T-cell (primary cell): ENCODE measurements around the gene ALG2. TPM values are rescaled to one million over a fixed set of nuclear protein-coding genes. Genes with fewer than 3 reads are reported as not detected.

Experiments used
- ATAC-seq, 4 experiments: fragments of 200-7000 bp in 3 of 4; fragments of 150-1000 bp in 1 of 4; cut with Tn5 transposase; replicated peaks in 1 of 4; 1 replicate in 3 of 4; 2 replicates in 1 of 4; pipeline ENCODE4 v1.10.0; 2021; ENCODE audit warnings: moderate library complexity in 3 of 4, mild to moderate bottlenecking in 2 of 4, moderate number of reproducible peaks in 1 of 4
- CTCF ChIA-PET, 2 donors: fragments of 300-600 bp; sonication (Branson Sonifier 250); formaldehyde crosslinking; loops; one replicate each; lab custom pipeline; 2022; ENCODE audit warnings: antibody characterized with exemption in 2 of 2; lab: Charles Lee
- POLR2A ChIA-PET, 2 donors: fragments of 300-600 bp; sonication (Branson Sonifier 250); formaldehyde crosslinking; loops; one replicate each; lab custom pipeline; 2022; ENCODE audit warnings: antibody characterized with exemption in 2 of 2; lab: Charles Lee
- DNase-seq, 35 experiments: peaks; one replicate each; pipeline versions ENCODE4 v3.0.0 to v3.0.0-alpha.2; 2013 to 2023
- H3K27ac ChIP-seq: one replicate; pipeline ENCODE4 v1.5.1; 2013; ENCODE audit warnings: low read length
- H3K27me3 ChIP-seq, 2 experiments: replicated peaks in 1 of 2; 1 replicate in 1 of 2; 2 replicates in 1 of 2; pipeline versions ENCODE4 v1.6.1 to v1.7.0; 2013; ENCODE audit warnings: low read length in 1 of 2, mixed read lengths in 1 of 2; ENCODE audit not compliant: control insufficient read depth in 2 of 2, insufficient read depth in 2 of 2; ENCODE audit errors: extremely low read depth in 1 of 2
- H3K36me3 ChIP-seq, 2 donors: 1 replicate in 1 of 2; 2 replicates in 1 of 2; pipeline versions ENCODE4 v1.6.1 to v1.7.0; 2013; ENCODE audit warnings: low read length in 1 of 2; ENCODE audit not compliant: control insufficient read depth in 2 of 2, insufficient read depth in 1 of 2; ENCODE audit errors: extremely low read depth in 1 of 2
- H3K4me1 ChIP-seq, 2 experiments: 1 replicate in 1 of 2; 2 replicates in 1 of 2; pipeline versions ENCODE4 v1.6.1 to v1.7.0; 2013; ENCODE audit warnings: low read length in 2 of 2, mixed read lengths in 1 of 2; ENCODE audit not compliant: insufficient read depth in 2 of 2, control insufficient read depth in 1 of 2; ENCODE audit errors: extremely low read depth in 1 of 2
- H3K4me3 ChIP-seq, 2 donors: 1 replicate in 1 of 2; 2 replicates in 1 of 2; pipeline versions ENCODE4 v1.5.1 to v1.7.0; 2013; ENCODE audit warnings: mild to moderate bottlenecking in 2 of 2, low read length in 1 of 2, moderate library complexity in 1 of 2; ENCODE audit not compliant: control insufficient read depth in 1 of 2; ENCODE audit errors: extremely low read depth in 1 of 2
- H3K9me3 ChIP-seq: 2 replicates; pipeline ENCODE4 v1.7.0; 2013
- H3K27ac Mint-ChIP-seq, 2 donors: one replicate each; pipeline ENCODE4 v1.8.0; 2020 to 2021; ENCODE audit warnings: mild to moderate bottlenecking in 2 of 2, mixed read lengths in 2 of 2
- H3K27me3 Mint-ChIP-seq, 2 donors: one replicate each; pipeline ENCODE4 v1.8.0; 2021 to 2022; ENCODE audit warnings: mixed read lengths in 2 of 2
- H3K36me3 Mint-ChIP-seq: one replicate; pipeline ENCODE4 v1.8.0; 2021; ENCODE audit warnings: mixed read lengths
- H3K4me1 Mint-ChIP-seq, 3 donors: one replicate each; pipeline ENCODE4 v1.8.0; 2020 to 2022; ENCODE audit warnings: mixed read lengths in 3 of 3, mild to moderate bottlenecking in 1 of 3
- H3K4me3 Mint-ChIP-seq, 3 donors: one replicate each; pipeline ENCODE4 v1.8.0; 2020 to 2022; ENCODE audit warnings: mild to moderate bottlenecking in 3 of 3, mixed read lengths in 3 of 3, moderate library complexity in 3 of 3
- H3K9me3 Mint-ChIP-seq, 3 donors: one replicate each; pipeline ENCODE4 v1.8.0; 2020 to 2022; ENCODE audit warnings: mixed read lengths in 3 of 3
- WGBS: methylation state at CpG from one replicate; pipeline ENCODE4 v1.1.5; 2013; ENCODE audit warnings: missing lambda C conversion rate; ENCODE audit not compliant: insufficient coverage; 5-methylcytosine and 5-hydroxymethylcytosine counted together
- total RNA-seq, 35 experiments: library from RNA in 6 of 35; stranded (reverse) in 6 of 35; fragments of 120-200 nt in 1 of 35; gene quantifications; one replicate each; pipeline versions ENCODE4 v1.2.1 to v1.2.4 and lab custom pipeline; 2013 to 2026

The ALG2 gene
- total RNA-seq, 5 donors from 2014 or later (not counting 1 experiment from before 2014, with no cell fraction given): 18.0 to 30.3 (median 25.2) TPM

DNA sequence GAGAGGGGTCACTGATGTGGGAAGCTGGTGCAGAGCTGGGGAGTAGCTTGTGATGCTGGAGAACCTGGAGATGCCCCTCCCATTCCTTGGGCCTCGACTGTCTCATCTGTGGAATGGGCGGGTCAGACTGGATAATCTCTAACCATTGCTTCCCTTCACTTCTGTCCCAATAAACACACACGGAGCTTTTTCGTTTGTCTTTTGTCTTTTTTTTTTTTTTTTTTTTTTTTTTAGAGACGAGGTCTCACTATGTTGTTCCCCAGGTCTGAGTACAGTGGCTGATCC, 36.5 kb downstream of the ALG2 start:
- WGBS: 100% methylated on average over 2 of the region's 5 CpGs
- CTCF ChIA-PET: interaction anchor here (0.5 to 1.4 kb wide), 25 partner anchors 8 to 1411 kb away, joined by 3 to 7 read pairs (median 4); no protein-coding TSS in a partner anchor
- POLR2A ChIA-PET: no interaction called here
- Histone ChIP-seq H3K4me1 (peaks cover 0 to 14% of the 10 kb centered on the region in 2 experiments), H3K36me3 (no peaks in the 10 kb centered on the region), H3K27ac (no peak overlapping the region), H3K4me3 (no peak overlapping the region), H3K27me3 (peaks cover 0 to 5% of the 10 kb centered on the region in 2 experiments), H3K9me3 (no peaks in the 10 kb centered on the region)
- DNase-seq: no peak
- H3K27ac Mint-ChIP-seq: no peak overlapping the region
- ATAC-seq: no peak
- H3K9me3 Mint-ChIP-seq: no peaks in the 10 kb centered on the region
- no peaks in the 10 kb centered on the region for H3K36me3 Mint-ChIP-seq
- peaks cover 14 to 29% (median 19%) of the 10 kb centered on the region in 3 donors for H3K4me1 Mint-ChIP-seq
- peak overlapping the region in 1 of 3 donors; percentile 49 for H3K4me3 Mint-ChIP-seq
- peaks cover 6 to 7% of the 10 kb centered on the region in 2 donors for H3K27me3 Mint-ChIP-seq

GRCh38 chr9:99184475-99185347, 37.0 kb downstream of the ALG2 start:
- 55% methylated on average over 23 of the region's 29 CpGs for WGBS
- Mint-ChIP-seq H3K9me3 (no peaks in the 10 kb centered on the region), H3K4me3 (peak overlapping the region; percentile 17 to 54 (median 49)), H3K36me3 (no peaks in the 10 kb centered on the region), H3K4me1 (peaks cover 14 to 29% (median 19%) of the 10 kb centered on the region in 3 donors), H3K27ac (peak overlapping the region in 1 of 2 donors; percentile 50), H3K27me3 (peaks cover 6% of the 10 kb centered on the region in 2 donors)
- ATAC-seq: peak; percentile 85 to 89 (median 86)
- Histone ChIP-seq H3K27me3 (peaks cover 0 to 5% of the 10 kb centered on the region in 2 experiments), H3K36me3 (no peaks in the 10 kb centered on the region), H3K9me3 (no peaks in the 10 kb centered on the region), H3K4me1 (peaks cover 0 to 14% of the 10 kb centered on the region in 2 experiments), H3K4me3 (peak overlapping the region in 1 of 2 donors; percentile 1), H3K27ac (no peak overlapping the region)
- POLR2A ChIA-PET: no interaction called here
- CTCF ChIA-PET: interaction anchor here (0.5 to 1.4 kb wide), 28 partner anchors 9 to 1412 kb away, joined by 3 to 10 read pairs (median 4); no protein-coding TSS in a partner anchor
- DNase-seq: peak; percentile 53 to 89 (median 69)

DNA sequence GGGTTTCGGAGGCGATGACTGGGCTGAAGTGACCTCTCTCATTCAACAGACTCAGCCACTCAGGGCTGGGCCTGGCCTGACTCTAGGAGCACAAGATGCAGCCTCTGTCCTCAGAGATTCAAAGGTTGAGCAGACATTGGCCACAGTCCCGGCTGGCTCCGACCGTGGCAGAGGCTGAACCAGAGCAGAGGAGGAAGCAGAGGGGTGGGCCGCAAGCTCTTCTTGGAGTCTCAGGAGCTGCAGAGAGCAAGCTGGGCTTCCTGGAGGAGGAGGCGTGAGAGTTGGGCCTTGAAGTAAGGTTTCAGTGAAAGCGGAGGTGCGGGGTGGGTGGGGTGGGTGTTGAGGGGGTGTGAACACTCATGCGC, 37.6 kb downstream of the ALG2 start:
- H3K4me3 ChIP-seq: no peak overlapping the region
- Mint-ChIP-seq H3K4me3 (peak overlapping the region in 1 of 3 donors; percentile 49), H3K36me3 (no peaks in the 10 kb centered on the region), H3K4me1 (peaks cover 14 to 29% (median 19%) of the 10 kb centered on the region in 3 donors), H3K27me3 (peaks cover under 1 to 6% of the 10 kb centered on the region in 2 donors), H3K27ac (no peak overlapping the region), H3K9me3 (no peaks in the 10 kb centered on the region)
- peaks cover 0 to 14% of the 10 kb centered on the region in 2 experiments for H3K4me1 ChIP-seq
- ChIA-PET CTCF (interaction anchor here (0.6 to 1.4 kb wide), 13 partner anchors 10 to 1359 kb away, joined by 3 to 10 read pairs (median 4); no protein-coding TSS in a partner anchor), POLR2A (no interaction called here)
- no peaks in the 10 kb centered on the region for H3K9me3 ChIP-seq
- WGBS: 48% methylated on average over 5 of the region's 10 CpGs
- no peak for DNase-seq
- H3K27me3 ChIP-seq: peaks cover 0 to 1% of the 10 kb centered on the region in 2 experiments
- H3K36me3 ChIP-seq: no peaks in the 10 kb centered on the region
- no peak overlapping the region for H3K27ac ChIP-seq
- ATAC-seq: no peak

DNA sequence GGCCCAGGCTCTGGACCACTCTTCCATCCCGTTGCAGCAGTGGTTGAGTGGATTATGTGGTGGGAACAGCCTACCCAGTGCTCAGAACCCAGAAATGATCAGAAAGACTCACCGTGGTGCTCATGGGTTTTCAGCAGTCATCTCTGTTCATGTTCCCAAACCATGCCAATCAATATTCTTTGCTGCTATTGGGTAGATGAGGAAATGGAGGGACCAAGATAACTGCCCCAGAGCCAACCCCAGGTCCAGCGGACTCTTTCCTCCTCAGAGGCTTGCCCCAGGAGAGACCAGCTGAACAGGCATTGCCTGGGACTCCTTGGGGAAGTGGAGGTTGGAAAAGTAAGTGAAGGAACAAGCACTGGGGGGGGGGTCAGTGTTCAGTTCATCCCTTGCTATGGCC, 38.1 kb downstream of the ALG2 start:
- POLR2A ChIA-PET: no interaction called here

GRCh38 chr9:99182356-99182755, 39.4 kb downstream of the ALG2 start:
- POLR2A ChIA-PET: no interaction called here
- peaks cover 14 to 29% (median 19%) of the 10 kb centered on the region in 3 donors for H3K4me1 Mint-ChIP-seq
- H3K4me3 ChIP-seq: no peak overlapping the region
- DNase-seq (no peak), ATAC-seq (no peak)
- no peak overlapping the region for H3K4me3 Mint-ChIP-seq
- H3K27me3 ChIP-seq: no peaks in the 10 kb centered on the region
- WGBS: 100% methylated on average over 1 of the region's 3 CpGs
- H3K27ac Mint-ChIP-seq: no peak overlapping the region
- H3K27me3 Mint-ChIP-seq: no peaks in the 10 kb centered on the region
- H3K4me1 ChIP-seq: peaks cover 0 to 14% of the 10 kb centered on the region in 2 experiments
- H3K27ac ChIP-seq: no peak overlapping the region
- no peaks in the 10 kb centered on the region for H3K36me3 Mint-ChIP-seq
- H3K36me3 ChIP-seq: no peaks in the 10 kb centered on the region
- no peaks in the 10 kb centered on the region for H3K9me3 ChIP-seq
- CTCF ChIA-PET: interaction anchor here (0.6 to 1.3 kb wide), 5 partner anchors 9 to 1413 kb away, joined by 3 to 4 read pairs (median 3); no protein-coding TSS in a partner anchor
- H3K9me3 Mint-ChIP-seq: no peaks in the 10 kb centered on the region

More for the DNA sequence above, 38.1 kb downstream of the ALG2 start:
- no peak overlapping the region for H3K27ac ChIP-seq
- DNase-seq (no peak), ATAC-seq (no peak)
- Mint-ChIP-seq H3K9me3 (no peaks in the 10 kb centered on the region), H3K27ac (no peak overlapping the region), H3K27me3 (peaks cover 0 to 4% of the 10 kb centered on the region in 2 donors), H3K36me3 (no peaks in the 10 kb centered on the region), H3K4me1 (peaks cover 14 to 29% (median 19%) of the 10 kb centered on the region in 3 donors), H3K4me3 (no peak overlapping the region)
- no peak overlapping the region for H3K4me3 ChIP-seq
- H3K9me3 ChIP-seq: no peaks in the 10 kb centered on the region
- H3K36me3 ChIP-seq: no peaks in the 10 kb centered on the region
- WGBS: no CpG with 5 or more reads among the region's 3 CpGs
- no peaks in the 10 kb centered on the region for H3K27me3 ChIP-seq
- CTCF ChIA-PET: interaction anchor here in 1 of 2 donors (1.1 kb wide), 1 partner anchor 19 kb away, joined by 3 read pairs; no protein-coding TSS in a partner anchor
- peaks cover 0 to 14% of the 10 kb centered on the region in 2 experiments for H3K4me1 ChIP-seq

GRCh38 chr9:99181621-99182020, 40.1 kb downstream of the ALG2 start:
- no peak overlapping the region for H3K4me3 ChIP-seq
- CTCF ChIA-PET: interaction anchor here (0.8 to 1.3 kb wide), 3 partner anchors 10 to 31 kb away, joined by 3 to 4 read pairs (median 3); no protein-coding TSS in a partner anchor
- peaks cover 11 to 24% (median 15%) of the 10 kb centered on the region in 3 donors for H3K4me1 Mint-ChIP-seq
- H3K4me3 Mint-ChIP-seq: no peak overlapping the region
- no peaks in the 10 kb centered on the region for H3K9me3 ChIP-seq
- DNase-seq: peak in 4 of 35 experiments; percentile 3 to 44 (median 26)
- ATAC-seq: peak in 1 of 4 experiments; percentile 64
- H3K36me3 Mint-ChIP-seq: no peaks in the 10 kb centered on the region
- no peaks in the 10 kb centered on the region for H3K9me3 Mint-ChIP-seq
- H3K4me1 ChIP-seq: peaks cover 0 to 14% of the 10 kb centered on the region in 2 experiments
- WGBS: no CpG with 5 or more reads among the region's 4 CpGs
- H3K27ac ChIP-seq: no peak overlapping the region
- H3K27me3 ChIP-seq: no peaks in the 10 kb centered on the region
- no peak overlapping the region for H3K27ac Mint-ChIP-seq
- no peaks in the 10 kb centered on the region for H3K27me3 Mint-ChIP-seq
- POLR2A ChIA-PET: interaction anchor here in 1 of 2 donors (0.7 kb wide), 1 partner anchor 276 kb away, joined by 3 read pairs; no protein-coding TSS in a partner anchor
- no peaks in the 10 kb centered on the region for H3K36me3 ChIP-seq
